NCI-H524 treated with DMSO at 0.1 percent for 48 hours (cell line): Measurements from ENCODE around the gene MRPL23.
"Not testable (repeated sequence)": the region's sequence is repeated elsewhere in the genome, so short reads cannot be mapped to it uniquely, and the experiment has no call there.

Experiments
- DNase-seq: peaks from one replicate; lab custom pipeline; 2025; lab: John Stamatoyannopoulos, UW

Gene MRPL23

GRCh38 chr11:1933416-1934334, 13.5 kb upstream of the MRPL23 start:
- no peak for DNase-seq

- no peak for DNase-seq
Measured at GRCh38 chr11:1934335-1935155, 12.6 kb upstream of the MRPL23 start.

GRCh38 chr11:1935156-1936071, 11.7 kb upstream of the MRPL23 start:
- no peak for DNase-seq

- DNase-seq: no peak
Measured at GRCh38 chr11:1936072-1936780, 10.9 kb upstream of the MRPL23 start.

GRCh38 chr11:1936781-1937615, 10.1 kb upstream of the MRPL23 start:
- no peak for DNase-seq

GRCh38 chr11:1937616-1938342, 9.4 kb upstream of the MRPL23 start:
- no peak for DNase-seq

- DNase-seq: no peak
Measured at GRCh38 chr11:1938343-1939005, 8.7 kb upstream of the MRPL23 start.

- no peak for DNase-seq
Measured at GRCh38 chr11:1939006-1939625, 8.0 kb upstream of the MRPL23 start.

GRCh38 chr11:1939788-1940187, 7.3 kb upstream of the MRPL23 start:
- DNase-seq: not testable (repeated sequence)

- DNase-seq: no peak
Measured at GRCh38 chr11:1942558-1943260, 4.4 kb upstream of the MRPL23 start.

GRCh38 chr11:1943576-1943975, 3.6 kb upstream of the MRPL23 start:
- no peak for DNase-seq

- DNase-seq: no peak
Measured at GRCh38 chr11:1943977-1944376, 3.2 kb upstream of the MRPL23 start.

GRCh38 chr11:1947592-1948237, 583 bp downstream of the MRPL23 start:
- DNase-seq: no peak

- no peak for DNase-seq
Measured at GRCh38 chr11:1948389-1948788, 1.3 kb downstream of the MRPL23 start.

GRCh38 chr11:1949302-1949701, 2.2 kb downstream of the MRPL23 start:
- DNase-seq: no peak

GRCh38 chr11:1949922-1950321, 2.8 kb downstream of the MRPL23 start:
- DNase-seq: no peak

- no peak for DNase-seq
Measured at GRCh38 chr11:1952806-1953482, 5.8 kb downstream of the MRPL23 start.
